HG02981 (cell line): ENCODE data around the gene SMARCAD1.
"Not testable (repeated sequence)": the region's sequence is repeated elsewhere in the genome, so short reads cannot be mapped to it uniquely, and the experiment has no call there.

Experiments used
- ATAC-seq: cut with Tn5 transposase; IDR thresholded peaks from one replicate; pipeline ENCODE4 v1.9.1; 2021; ENCODE audit warnings: mild to moderate bottlenecking, moderate library complexity; ENCODE audit not compliant: unreplicated experiment

SMARCAD1 gene

DNA sequence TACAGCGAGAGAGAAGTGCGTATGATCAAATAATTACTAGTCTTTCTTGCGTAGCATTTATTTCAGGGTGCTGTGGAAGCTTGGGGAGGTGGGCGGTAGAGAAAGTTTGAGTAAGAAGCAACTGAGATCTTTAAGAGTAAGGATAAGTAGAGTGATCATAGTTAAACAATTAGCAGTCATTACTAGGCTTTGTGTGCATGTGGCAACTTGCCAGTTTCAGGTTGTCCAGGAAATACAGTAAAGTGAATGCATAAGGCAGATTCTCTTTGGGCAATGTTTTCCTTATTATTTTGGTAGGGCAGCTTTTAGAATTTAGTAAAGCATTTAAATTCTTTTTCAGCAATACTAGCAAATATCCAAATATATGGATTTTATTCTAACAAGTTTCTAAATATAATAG lies 78.0 kb downstream of the SMARCAD1 start:
- ATAC-seq, result no peak

DNA sequence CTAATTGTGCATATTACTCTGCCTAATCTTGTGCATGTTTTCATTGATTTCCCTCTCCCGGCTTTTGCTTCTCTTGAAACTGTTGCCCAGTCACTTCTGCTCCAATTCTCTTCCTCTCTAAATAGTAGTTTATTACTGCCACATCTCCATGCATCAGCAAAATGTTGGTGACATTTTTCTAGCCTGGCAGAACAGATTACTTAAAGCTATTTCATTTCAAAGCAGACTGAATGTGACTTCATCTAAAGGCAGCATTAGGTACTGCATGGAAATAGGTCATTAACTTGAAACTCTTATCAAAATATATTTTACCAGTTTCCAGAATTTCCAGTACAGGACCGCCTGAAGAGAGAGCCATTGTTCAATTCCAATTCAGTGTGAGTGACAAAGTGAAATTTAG lies 82.6 kb downstream of the SMARCAD1 start:
- ATAC-seq, result no peak

DNA sequence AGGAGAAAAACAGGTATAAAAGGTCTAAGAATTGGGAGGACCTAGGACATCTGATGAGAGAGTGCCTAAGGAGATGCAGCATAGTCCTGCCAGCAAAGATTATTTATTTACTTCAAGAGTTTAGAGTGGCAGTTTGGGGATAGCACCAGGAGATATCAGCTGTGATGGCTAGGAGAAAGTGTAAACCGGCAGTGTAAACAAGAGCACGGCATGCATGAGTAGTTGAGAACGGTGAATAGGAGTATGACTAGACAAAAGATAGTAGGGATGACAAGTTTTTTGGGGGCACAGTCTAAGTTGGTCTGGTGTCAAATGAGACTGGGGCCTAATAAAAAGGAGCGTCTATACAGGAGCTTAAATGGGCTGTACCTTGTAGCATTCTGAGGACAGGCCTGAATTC lies 86.3 kb downstream of the SMARCAD1 start:
- not testable (repeated sequence) for ATAC-seq

DNA sequence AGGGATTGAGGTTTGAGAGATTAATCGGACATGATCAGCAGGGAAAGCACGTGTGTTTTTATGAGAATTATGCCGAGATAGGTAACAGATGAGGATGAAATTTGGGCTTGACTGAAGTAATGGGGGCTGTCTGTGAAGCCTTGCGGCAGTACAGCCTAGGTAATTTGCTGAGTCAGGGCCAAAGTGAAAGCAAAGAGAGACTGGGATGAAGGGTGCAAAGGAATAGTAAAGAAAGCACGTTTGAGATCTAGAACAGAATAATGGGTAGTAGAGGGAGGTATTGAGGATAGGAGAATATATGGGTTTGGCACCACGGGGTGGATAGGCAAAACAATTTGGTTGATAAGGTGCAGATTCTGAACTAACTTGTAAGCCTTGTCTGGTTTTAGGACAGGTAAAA lies 87.8 kb downstream of the SMARCAD1 start:
- ATAC-seq, result not testable (repeated sequence)

DNA sequence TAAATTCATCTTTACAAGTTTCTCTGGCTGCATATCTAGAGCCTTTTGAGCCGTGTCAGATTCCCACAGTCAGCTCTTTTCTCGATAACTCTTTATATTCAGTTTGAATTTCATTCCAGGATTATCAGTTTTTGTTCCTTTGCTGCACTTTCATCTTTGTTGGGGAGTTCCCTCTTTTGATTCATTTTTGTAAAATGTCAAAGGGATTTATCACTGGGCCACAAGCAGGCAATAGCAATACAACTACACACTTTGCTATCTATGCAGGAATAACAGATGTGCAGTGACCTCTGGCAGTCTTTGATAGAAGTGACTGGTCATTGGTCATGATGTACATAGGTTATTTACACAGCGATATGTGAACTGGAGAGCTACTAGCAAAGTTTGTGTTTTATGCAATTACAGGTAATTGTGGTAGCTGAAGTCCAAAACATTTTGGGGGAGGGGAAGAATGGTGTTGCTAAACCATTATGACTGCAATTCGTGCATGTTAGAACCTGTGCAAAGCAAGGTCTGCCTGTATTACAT lies 91.1 kb downstream of the SMARCAD1 start:
- no peak for ATAC-seq

DNA sequence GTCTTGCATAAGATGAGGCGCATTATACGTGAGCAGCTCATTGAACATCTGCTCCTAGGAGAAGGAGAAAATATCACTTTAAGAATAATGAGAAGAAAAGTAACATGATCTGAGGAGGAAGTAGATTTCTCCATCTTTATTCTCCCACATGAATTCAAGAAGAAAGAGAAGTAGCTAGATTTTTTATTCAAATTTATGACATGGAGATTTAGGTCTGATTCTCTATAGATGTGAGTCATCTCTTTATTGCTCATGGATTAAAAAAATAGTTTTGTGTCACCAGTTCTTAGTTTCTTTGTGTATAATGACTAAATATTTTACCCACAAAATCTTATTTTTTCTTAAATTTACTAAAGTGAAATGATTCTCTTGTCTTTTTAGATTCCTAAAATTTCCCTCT lies 94.5 kb downstream of the SMARCAD1 start:
- no peak for ATAC-seq

- ATAC-seq, result peak; percentile 72
Measured at GRCh38 chr4:94304365-94304971, 96.8 kb downstream of the SMARCAD1 start.

DNA sequence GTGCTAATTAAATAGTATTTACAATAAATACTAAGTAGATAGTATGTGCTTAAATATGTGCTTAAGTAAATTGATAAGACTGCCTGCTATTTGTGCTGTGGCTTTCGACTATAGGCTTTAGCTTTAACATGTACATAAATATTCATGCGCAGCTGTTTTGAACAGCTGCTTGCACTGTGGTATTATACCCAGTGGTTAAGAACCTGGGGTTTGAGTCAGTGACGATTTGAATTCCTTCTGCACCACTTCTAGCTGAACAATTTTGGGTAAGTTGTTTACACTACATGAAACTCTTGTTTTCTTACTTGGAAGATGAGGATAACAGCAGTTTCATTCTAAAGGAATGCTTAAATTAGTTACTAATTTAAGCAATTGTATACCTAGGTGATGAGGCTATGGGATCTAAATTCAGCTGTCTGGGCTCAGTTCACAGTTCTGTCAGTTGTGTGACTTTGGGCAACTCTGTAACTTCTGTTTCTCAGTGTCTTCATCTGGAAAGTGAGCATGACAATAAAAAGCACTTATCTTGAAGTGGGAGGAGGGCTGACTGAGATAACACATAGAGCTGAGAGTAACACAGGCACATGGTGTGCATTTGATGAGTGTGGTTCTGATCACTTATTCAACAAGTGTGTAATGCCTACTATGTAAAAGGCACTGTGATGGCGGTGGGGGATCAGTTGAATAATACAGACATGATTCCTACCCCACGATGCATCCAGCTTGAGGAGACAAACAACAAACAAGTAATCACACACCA lies 98.0 kb downstream of the SMARCAD1 start:
- no peak for ATAC-seq

DNA sequence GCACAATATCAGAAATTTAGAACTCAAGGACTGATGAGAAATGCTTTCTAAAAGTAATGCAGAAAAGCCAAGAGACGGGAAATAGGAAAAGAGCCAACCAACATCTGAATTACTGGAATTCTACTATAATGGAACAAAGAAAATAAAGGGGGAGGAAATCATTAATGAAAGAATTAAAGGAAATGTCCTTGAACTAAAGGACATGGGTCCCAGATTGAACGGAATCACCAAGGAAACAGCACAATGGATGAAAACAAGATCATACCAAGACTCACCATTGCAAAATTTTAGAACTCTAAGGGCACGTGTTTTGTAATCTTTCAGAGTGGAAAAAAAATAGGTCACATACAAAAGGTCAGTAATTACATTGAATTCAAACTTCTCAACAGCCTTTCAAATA lies 99.0 kb downstream of the SMARCAD1 start:
- no peak for ATAC-seq

DNA sequence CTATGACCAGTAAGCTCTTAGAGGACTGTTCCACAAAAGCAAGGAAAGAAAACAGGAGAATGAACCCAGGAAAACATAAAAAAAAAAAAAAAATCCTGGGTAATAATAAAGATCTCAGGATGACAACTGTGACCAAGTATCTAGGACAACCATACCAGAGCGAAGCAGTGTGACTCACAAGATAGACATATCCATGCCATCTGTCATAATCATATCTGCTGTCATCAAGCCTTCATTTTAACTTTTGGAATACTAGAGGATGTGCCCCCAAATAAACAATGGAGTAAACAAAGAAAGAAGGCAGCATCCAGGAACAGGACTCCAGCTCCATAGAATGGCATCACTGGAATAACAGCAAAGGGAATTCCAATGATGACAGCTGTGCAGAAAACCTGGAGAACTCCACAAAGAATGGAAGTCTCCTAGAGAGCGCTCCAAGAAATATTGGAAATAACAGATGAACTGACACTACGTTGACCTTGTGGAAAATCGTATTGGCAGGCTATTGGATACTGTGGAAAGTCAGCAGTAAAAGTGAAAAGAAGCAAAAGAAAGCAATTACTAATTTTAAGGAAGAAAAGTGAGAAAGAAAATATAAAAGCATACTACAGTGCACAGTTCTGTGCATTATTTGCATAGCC lies 99.7 kb downstream of the SMARCAD1 start:
- no peak for ATAC-seq

DNA sequence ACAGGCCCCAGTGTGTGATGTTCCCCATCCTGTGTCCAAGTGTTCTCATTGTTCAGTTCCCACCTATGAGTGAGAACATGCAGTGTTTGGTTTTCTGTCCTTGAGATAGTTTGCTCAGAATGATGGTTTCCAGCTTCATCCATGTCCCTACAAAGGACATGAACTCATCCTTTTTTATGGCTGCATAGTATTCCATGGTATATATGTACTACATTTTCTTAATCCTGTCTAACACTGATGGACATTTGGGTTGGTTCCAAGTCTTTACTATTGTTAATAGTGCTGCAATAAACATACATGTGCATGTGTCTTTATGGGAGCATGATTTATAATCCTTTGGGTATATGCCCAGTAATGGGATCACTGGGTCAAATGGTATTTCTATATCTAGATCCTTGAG lies 112.3 kb downstream of the SMARCAD1 start:
- not testable (repeated sequence) for ATAC-seq

DNA sequence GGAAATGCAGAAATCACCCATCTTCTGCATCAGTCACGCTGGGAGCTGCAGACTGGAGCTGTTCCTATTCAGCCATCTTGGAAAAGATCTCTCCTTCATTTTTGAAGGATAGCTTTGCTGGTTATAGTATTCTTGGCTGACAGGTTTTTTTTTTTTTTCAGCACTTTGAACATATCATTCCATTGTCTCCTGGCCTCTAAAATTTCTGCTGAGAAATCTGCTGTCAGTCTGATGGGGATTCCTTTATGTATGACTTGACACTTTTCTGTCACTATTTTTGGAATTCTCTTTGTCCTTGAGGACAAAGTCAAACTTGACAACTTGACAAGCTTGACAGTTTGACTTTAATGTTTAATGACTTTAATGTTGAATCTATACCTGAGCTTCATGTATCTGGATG lies 118.2 kb downstream of the SMARCAD1 start:
- no peak for ATAC-seq

DNA sequence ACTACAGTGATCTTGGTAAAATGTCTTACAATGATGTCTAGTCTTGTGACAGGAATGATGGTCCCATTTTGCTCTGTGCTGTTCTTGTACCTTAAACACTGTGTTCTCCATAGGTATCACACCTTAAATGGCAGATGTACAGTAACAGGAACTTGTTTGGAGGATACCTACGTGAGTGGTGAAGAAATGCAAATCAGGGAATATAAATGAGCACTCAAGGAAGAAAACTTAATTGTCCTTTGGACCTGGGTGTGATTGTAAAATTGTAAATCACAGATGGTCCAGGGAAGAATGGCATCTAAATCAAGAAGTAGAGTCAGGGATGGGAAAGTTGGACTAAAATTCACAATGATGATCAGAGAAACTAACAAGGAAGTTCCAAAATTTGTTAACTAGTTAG lies 122.3 kb downstream of the SMARCAD1 start:
- no peak for ATAC-seq

DNA sequence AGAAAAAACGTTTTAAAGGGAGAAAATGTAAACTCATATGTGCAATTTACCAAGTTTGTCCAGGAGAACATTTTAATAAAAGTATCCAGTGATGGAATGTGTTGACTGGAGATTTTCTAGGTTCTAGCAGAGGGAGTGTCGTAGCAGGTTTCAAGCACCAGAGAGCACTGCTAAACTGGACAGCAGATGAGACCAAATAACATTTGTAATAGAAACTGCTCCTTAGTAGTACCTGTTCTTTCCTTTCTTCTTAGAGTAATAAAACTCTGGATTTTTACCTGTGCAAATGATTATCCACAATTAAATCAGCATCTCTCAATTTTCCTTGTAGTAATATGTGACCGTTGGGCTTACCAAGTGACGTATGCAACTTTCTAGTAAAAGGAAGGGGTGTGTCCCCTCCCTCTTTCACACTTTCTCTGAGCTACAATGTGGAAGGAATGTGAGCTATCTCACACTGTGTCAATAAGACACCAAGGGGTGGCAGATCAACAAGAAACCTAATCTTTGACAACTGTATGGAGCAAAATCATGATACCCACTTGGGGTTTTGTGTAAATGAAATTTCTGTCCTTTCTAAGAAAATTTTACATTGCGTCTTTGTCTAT lies 125.4 kb downstream of the SMARCAD1 start:
- ATAC-seq, result no peak

GRCh38 chr4:94333866-94334265 lies 126.2 kb downstream of the SMARCAD1 start:
- no peak for ATAC-seq

DNA sequence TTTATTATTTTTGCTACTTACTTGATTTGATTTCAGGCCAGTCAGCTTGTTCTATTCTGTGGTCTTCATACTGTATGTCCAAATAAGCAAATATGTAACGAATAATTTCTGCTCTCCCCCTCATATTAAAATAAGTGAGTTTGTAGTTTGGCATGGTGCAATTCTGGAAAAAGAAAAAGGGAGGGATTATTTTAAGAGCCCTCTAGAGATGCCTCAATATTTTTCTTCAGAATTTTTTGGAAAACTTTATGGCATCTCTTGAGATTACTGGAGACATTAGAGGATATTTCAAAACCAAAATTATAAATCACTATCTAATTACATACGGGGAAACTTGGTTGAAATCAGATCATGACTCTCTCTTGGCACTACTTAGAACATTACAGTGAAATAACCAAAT lies 126.8 kb downstream of the SMARCAD1 start:
- no peak for ATAC-seq

GRCh38 chr4:94334962-94335361 lies 127.3 kb downstream of the SMARCAD1 start:
- no peak for ATAC-seq

- ATAC-seq, result no peak
Measured at GRCh38 chr4:94336303-94336702, 128.6 kb downstream of the SMARCAD1 start.

DNA sequence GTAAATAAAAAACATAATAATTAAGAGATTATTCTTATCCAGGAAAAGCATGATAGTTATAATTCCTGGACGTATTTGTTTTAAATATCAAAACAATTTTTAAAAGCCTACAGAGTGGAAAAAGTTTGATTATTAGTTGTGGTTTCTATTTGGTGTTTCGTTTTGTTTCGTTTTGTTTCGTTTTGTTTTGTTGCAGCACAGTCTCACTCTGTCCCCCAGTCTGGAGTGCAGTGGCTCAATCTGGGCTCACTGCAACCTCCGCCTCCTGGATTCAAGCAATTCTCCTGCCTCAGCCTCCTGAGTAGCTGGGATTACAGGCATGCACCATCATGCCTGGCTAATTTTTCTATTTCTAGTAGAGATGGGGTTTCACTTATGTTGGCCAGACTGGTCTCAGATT lies 129.1 kb downstream of the SMARCAD1 start:
- not testable (repeated sequence) for ATAC-seq

GRCh38 chr4:94338681-94339351 lies 131.2 kb downstream of the SMARCAD1 start:
- peak; percentile 57 for ATAC-seq

DNA sequence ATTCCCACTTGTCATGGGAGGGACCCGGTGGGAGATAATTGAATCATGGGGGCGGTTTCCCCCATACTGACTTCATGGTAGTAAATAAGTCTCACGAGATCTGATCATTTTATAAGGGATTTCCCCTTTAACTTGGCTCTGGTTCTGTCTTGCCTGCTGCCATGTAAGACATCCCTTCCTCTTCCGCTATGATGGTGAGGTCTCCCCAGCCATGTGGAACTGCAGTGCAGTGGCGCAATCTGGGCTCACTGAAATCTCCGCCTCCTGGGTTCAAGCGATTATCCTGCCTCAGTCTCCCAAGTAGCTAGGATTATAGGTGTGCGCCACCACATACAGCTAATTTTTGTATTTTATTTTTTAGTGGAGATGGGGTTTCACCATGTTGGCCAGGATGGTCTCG lies 132.1 kb downstream of the SMARCAD1 start:
- no peak for ATAC-seq
